HG03103 (cell line): ENCODE results near the gene ATP8B1.

ENCODE experiments used
- ATAC-seq: cut with Tn5 transposase; IDR thresholded peaks from one replicate; pipeline ENCODE4 v1.9.1; 2021; ENCODE audit warnings: low read depth; ENCODE audit not compliant: unreplicated experiment

ATP8B1 gene

GRCh38 chr18:57794951-57795728 lies 8.0 kb downstream of the ATP8B1 start:
- ATAC-seq: no peak

GRCh38 chr18:57793302-57793986 lies 9.7 kb downstream of the ATP8B1 start:
- no peak for ATAC-seq

- ATAC-seq: no peak
These were observed 10.3 kb downstream of the ATP8B1 start for GRCh38 chr18:57792631-57793301.

GRCh38 chr18:57791911-57792310 lies 11.2 kb downstream of the ATP8B1 start:
- no peak for ATAC-seq

- no peak for ATAC-seq
These were observed 11.9 kb downstream of the ATP8B1 start for GRCh38 chr18:57791192-57791591.

DNA sequence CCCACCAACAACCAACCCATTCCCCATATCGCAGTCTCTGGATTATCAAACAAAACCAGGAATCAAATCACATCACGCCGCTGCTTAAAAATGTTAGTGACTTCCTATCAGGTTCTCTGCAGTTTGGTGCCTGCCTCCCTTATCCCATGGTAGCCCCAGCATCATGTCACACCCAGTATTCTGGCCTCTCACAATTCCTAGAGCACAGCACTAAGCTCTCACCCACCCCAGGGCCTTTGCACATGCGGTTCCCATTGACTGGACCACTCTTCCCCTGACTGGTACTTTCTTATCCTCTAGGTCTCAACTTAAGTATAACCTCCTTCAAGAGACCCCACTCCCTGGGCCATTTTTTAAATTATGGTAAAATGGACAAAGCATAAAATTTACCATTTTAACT lies 12.8 kb downstream of the ATP8B1 start:
- no peak for ATAC-seq

DNA sequence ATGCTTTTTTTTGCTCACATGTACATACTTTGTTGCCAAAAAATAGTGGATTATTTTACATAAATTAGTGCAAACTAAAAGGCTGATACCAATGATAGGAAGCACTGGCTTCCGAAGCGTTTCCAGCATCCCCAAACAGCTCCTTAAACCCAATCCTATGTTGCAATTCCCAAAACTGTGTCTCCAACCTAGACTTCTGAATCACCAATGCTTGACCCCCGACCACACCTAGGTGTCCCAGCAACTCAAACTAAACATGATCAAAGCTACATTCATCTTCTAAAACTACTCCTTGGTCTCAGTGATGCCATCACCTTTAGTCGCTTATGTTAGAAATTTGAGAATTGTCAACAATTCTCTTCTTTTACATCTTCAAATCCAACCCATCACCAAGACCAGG lies 13.4 kb downstream of the ATP8B1 start:
- no peak for ATAC-seq

DNA sequence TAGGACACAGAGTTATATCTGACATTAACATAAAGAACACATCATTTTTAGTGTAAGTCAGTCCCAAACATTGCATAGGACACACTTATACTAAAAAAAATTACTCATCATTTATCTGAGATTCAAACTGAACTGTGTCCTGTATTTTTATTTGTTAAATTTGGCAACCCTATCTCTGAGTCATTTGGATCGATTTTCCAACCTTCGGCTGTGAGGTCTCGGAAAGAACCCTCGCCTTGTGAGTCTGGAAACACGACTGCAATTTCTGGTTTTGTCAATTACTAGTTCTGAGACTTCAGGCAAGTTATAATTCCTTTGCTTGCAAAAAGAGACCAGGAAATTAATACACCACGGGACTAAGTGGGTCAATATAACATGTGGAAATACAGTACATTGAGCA lies 14.0 kb downstream of the ATP8B1 start:
- no peak for ATAC-seq

DNA sequence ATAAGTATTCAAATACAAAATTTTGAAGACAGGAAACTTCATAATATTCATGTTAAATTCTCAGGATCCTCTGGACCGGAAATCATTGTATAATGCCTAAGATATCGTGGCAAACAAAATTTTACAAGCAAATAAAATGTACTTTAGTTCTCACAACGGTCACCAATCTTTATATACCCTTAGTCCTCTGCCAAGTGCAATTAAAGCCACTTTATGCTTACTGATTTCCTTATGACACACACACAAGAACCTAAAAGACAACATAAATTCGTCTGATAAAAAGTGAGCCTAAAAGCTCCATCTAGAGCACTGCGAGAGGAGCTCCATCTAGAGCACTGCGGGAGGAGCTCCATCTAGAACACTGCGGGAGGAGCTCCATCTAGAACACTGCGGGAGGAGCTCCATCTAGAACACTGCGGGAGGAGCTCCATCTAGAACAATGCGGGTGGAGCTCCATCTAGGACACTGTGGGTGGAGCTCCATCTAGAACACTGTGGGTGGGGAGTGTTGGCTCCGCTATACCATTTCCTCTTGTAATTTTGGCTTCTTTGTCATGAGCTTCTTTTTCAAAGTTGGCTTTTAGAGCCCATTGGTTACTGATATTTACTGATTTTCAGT lies 15.9 kb downstream of the ATP8B1 start:
- ATAC-seq: no peak

DNA sequence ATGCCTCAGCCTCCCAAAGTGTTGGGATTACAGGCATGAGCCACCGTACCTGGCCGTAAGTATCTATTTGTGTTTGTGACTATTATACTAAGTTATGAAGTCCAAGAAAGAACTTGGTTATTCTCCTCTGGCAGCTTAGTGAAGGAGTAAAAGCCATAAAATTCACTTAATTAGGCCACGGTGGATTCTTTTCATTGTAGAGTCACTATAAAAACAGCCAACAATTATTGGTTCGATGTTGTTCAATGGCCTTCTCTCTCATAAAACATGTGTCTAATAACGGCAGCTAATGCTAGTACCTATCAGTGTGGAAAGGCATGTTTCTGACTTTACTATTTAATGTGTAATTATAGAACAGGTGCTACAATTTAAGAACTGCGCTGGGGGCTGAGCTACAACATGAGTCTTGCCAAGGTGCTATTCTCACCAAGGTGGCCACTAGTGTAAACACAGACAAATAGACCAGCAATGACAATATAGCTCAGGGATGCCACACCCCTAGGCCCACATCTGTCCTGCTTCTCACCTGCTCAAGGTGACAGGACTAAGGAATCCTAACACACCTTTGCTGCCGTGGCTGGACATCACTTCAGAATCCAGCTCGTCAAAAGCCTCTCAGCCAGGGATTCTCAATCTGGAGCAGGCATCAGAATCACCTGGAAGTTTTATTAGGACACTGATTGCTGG lies 17.2 kb downstream of the ATP8B1 start:
- no peak for ATAC-seq

GRCh38 chr18:57784801-57785114 lies 18.4 kb downstream of the ATP8B1 start:
- ATAC-seq: no peak

GRCh38 chr18:57784034-57784800 lies 18.9 kb downstream of the ATP8B1 start:
- no peak for ATAC-seq

DNA sequence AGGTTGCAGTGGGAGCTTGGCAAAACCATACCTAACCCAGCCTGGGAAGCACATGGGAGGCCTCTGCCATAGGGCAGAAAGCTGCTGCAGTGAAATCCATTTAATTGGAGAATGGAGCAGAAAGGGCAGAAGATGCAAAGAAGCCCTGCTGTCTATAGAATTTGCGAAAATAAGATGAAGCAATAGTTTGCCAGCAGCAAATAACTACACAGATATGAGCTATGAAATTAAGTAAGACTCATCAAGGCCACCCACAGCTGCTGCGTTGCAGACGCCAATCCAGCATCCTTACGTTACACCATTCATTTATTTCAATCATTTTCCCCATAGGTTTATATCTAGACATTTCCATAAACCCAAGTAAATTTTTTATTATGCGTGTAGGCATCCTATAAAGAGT lies 21.1 kb downstream of the ATP8B1 start:
- no peak for ATAC-seq

GRCh38 chr18:57780706-57781347 lies 22.3 kb downstream of the ATP8B1 start:
- ATAC-seq: no peak

- no peak for ATAC-seq
These were observed 22.8 kb downstream of the ATP8B1 start for GRCh38 chr18:57780318-57780705.

- no peak for ATAC-seq
These were observed 26.3 kb downstream of the ATP8B1 start for GRCh38 chr18:57776767-57777166.

DNA sequence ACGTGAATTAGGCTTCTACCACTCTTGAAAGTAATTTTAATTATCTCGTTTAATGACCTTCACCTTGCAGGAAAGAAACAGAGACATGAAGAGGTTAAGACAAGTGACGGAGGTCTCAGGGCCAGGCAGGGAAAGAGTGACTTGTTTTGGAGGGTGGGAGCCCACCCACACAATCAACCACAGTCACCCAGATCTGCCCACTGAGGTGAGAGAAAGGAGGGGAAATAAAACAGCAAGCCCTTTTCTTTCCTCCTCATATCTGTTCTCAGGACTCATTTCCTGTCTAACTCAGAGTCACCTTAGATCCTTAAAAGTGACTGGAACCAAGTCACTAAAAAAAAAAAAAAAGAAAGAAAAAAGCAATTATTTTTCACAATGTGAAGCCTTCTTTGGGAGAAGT lies 26.8 kb downstream of the ATP8B1 start:
- ATAC-seq: no peak

DNA sequence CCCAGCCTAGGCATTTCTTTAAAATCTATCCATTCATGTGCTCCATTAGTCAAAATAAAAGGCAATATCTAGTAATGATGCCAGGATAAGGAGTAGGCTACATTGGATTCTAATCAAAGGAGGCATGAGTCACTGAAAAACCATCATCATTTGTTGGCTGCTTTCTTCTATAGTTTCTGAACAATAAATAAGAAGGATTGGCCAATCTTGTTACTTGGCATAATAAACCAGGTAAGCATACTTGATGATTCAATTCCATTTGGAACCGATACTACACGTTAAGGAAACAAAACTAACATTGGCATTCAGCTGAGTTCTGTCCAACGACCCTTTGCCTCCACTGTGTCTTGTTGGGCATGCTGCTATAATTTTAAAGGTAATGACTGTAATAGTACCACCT lies 27.2 kb downstream of the ATP8B1 start:
- ATAC-seq: no peak

DNA sequence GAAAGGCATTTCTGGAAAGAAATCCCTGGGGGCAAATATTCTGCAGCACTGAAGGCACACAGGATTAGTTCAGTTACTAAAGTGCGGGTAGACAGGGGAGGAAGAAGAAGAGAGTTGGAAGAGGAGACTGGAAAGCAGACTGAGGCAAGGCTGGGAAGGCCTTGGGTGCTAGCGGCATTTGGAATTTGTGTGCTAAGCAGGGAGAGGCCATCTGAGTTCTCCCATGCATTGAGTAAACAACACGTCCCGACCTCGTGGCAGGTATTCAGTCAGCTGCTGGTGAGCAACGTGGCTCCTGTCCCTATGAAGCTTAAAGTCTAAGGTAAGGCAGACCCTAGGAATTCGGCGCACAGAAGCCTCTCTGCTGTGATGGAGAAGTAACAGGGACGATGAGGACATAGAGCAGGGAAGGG lies 30.7 kb downstream of the ATP8B1 start:
- ATAC-seq: no peak

- ATAC-seq: no peak
These were observed 31.5 kb downstream of the ATP8B1 start for GRCh38 chr18:57771626-57772025.
